ENCODE results near the gene CFAP45. TPM values are rescaled to one million over a fixed set of nuclear protein-coding genes. Genes with fewer than 3 reads are reported as not detected.

The CFAP45 gene
- polyA plus RNA-seq, 2 of the 4 experiments (the other 2 are of a cell fraction), result 0.67 to 0.89 TPM

- Histone ChIP-seq H3K9me3 (no peaks in the 10 kb centered on the region), H3K4me2 (no peak overlapping the region), H3K4me3 (no peak overlapping the region), H3K27ac (no peak overlapping the region), H3K4me1 (peaks cover 5% of the 10 kb centered on the region; the same call in 1 of the 3 replicates)
- ChIA-PET POLR2A (no interaction called here), CTCF (interaction anchor here (2.0 to 12.9 kb wide), 2 partner anchors 57 to 77 kb away, joined by 5 to 124 read pairs; no protein-coding TSS in a partner anchor)
- FAIRE-seq, result no peak
- TF ChIP-seq ELK1 (IDR thresholded peaks at IDR 0.05; ENCODE audit: low read depth, low read length) (no peak), HMGXB4 (CRISPR knock-in tag; IDR thresholded peaks at IDR 0.05; ENCODE audit: borderline replicate concordance) (no peak), MYC (IDR thresholded peaks at IDR 0.05; ENCODE audit: borderline replicate concordance, low read length) (no peak), SMC3 (IDR thresholded peaks at IDR 0.05) (no peak), REST (IDR thresholded peaks at IDR 0.05) (no peak), EP300 (IDR thresholded peaks at IDR 0.05) (no peak)
- 47% methylated on average over 1 of the region's 1 CpG for WGBS (ENCODE audit: missing lambda C conversion rate)
- no peak for DNase-seq (ENCODE audit: low read depth in 1 of 2, low spot score in 1 of 2)
- no peak for ATAC-seq
Observed at GRCh38 chr1:159947942-159948341, 48.0 kb upstream of the CFAP45 start.

- peaks cover 5% of the 10 kb centered on the region; the same call in 1 of the 3 replicates for H3K4me1 ChIP-seq
- H3K27ac ChIP-seq, result peak overlapping the region in 1 of 2 experiments; percentile 83; a peak in 3 of 6 replicates
- peak overlapping the region; percentile 84 for H3K4me2 ChIP-seq
- H3K4me3 ChIP-seq, result peak overlapping the region; percentile 41; the same call in 2 of the 3 replicates
- H3K9me3 ChIP-seq, result no peaks in the 10 kb centered on the region
- 81% methylated on average over 8 of the region's 9 CpGs for WGBS (ENCODE audit: missing lambda C conversion rate)
- no peak for TF ChIP-seq RNF2 (IDR thresholded peaks at IDR 0.05; ENCODE audit: borderline replicate concordance, low read depth)
- TF ChIP-seq, protein P1, sequence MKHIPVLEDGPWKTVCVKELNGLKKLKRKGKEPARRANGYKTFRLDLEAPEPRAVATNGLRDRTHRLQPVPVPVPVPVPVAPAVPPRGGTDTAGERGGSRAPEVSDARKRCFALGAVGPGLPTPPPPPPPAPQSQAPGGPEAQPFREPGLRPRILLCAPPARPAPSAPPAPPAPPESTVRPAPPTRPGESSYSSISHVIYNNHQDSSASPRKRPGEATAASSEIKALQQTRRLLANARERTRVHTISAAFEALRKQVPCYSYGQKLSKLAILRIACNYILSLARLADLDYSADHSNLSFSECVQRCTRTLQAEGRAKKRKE (CRISPR knock-in tag; IDR thresholded peaks at IDR 0.05; ENCODE audit: low read depth), result no peak
- no peak for TF ChIP-seq TP53 (CRISPR knock-in tag; IDR thresholded peaks at IDR 0.05)
- TF ChIP-seq NR3C1 (IDR thresholded peaks at IDR 0.05), result no peak
- TF ChIP-seq RFX5 (IDR thresholded peaks at IDR 0.05), result no peak
- TF ChIP-seq JUN (IDR thresholded peaks at IDR 0.05), result no peak
- no peak for TF ChIP-seq MYC (IDR thresholded peaks at IDR 0.05; ENCODE audit: borderline replicate concordance, low read length)
- no peak for TF ChIP-seq CEBPB (IDR thresholded peaks at IDR 0.05)
- no peak for TF ChIP-seq EP300 (IDR thresholded peaks at IDR 0.05)
- no peak for TF ChIP-seq NFE2L2 (conservative IDR thresholded peaks at IDR 0.05; ENCODE audit: low read length)
- TF ChIP-seq POLR2A (IDR thresholded peaks at IDR 0.05; ENCODE audit: low read length), result no peak
- no peak for TF ChIP-seq HOXB5 (CRISPR knock-in tag; IDR thresholded peaks at IDR 0.05)
- no peak for TF ChIP-seq PHF8 (IDR thresholded peaks at IDR 0.05; ENCODE audit: borderline replicate concordance, low read depth)
- TF ChIP-seq ESRRA (IDR thresholded peaks at IDR 0.05; ENCODE audit: borderline replicate concordance, low read length), result no peak
- no peak for TF ChIP-seq E2F6 (IDR thresholded peaks at IDR 0.05; ENCODE audit: borderline replicate concordance, low read depth)
- TF ChIP-seq RARB (CRISPR knock-in tag; IDR thresholded peaks at IDR 0.05), result no peak
- no peak for TF ChIP-seq CBX2 (IDR thresholded peaks at IDR 0.05; ENCODE audit: borderline replicate concordance, low read depth)
- TF ChIP-seq BHLHE40 (IDR thresholded peaks at IDR 0.05; ENCODE audit: low read depth, low read length), result no peak
- ChIA-PET CTCF (interaction anchor here (0.7 to 4.2 kb wide), 14 partner anchors 8 to 785 kb away, joined by 3 to 31 read pairs (median 6); partner anchors contain the start of gene SLAMF9), POLR2A (interaction anchor here (0.5 to 1.0 kb wide), 2 partner anchors 21 to 60 kb away, joined by 3 to 5 read pairs; partner anchors contain the start of gene TAGLN2)
- FAIRE-seq, result no peak
- no peak for ATAC-seq
- DNase-seq (ENCODE audit: low read depth in 1 of 2, low spot score in 1 of 2), result no peak
Observed at GRCh38 chr1:159946242-159947187, 46.5 kb upstream of the CFAP45 start.
